Glutamatergic neuron (in vitro differentiated cells): ENCODE measurements around the gene FGF14. TPM values are rescaled to one million over a fixed set of nuclear protein-coding genes. Genes with fewer than 3 reads are reported as not detected.

Experiments
- DNase-seq: peaks from one replicate; pipeline ENCODE4 v3.0.0; 2022
- H3K27ac Mint-ChIP-seq: one replicate; pipeline ENCODE4 v1.8.0; 2020; ENCODE audit warnings: mild to moderate bottlenecking, mixed read lengths, inconsistent platforms; ENCODE audit not compliant: unreplicated experiment
- H3K27me3 Mint-ChIP-seq: one replicate; pipeline ENCODE4 v1.8.0; 2020; ENCODE audit warnings: mild to moderate bottlenecking, moderate library complexity, mixed read lengths, inconsistent platforms; ENCODE audit not compliant: unreplicated experiment
- H3K36me3 Mint-ChIP-seq: one replicate; pipeline ENCODE4 v1.8.0; 2020; ENCODE audit warnings: mild to moderate bottlenecking, mixed read lengths, inconsistent platforms; ENCODE audit not compliant: unreplicated experiment
- H3K4me1 Mint-ChIP-seq: one replicate; pipeline ENCODE4 v1.8.0; 2020; ENCODE audit warnings: mild to moderate bottlenecking, low read depth, mixed read lengths, inconsistent platforms; ENCODE audit not compliant: unreplicated experiment
- H3K4me3 Mint-ChIP-seq: one replicate; pipeline ENCODE4 v1.8.0; 2020; ENCODE audit warnings: mild to moderate bottlenecking, mixed read lengths, inconsistent platforms; ENCODE audit not compliant: unreplicated experiment
- H3K9me3 Mint-ChIP-seq: one replicate; pipeline ENCODE4 v1.8.0; 2020; ENCODE audit warnings: mild to moderate bottlenecking, moderate library complexity, mixed read lengths, inconsistent platforms; ENCODE audit not compliant: unreplicated experiment
- CTCF ChIP-seq: fragments of 200-600 bp; sonication (generic); IDR thresholded peaks from one replicate; pipeline ENCODE4 v1.5.0; 2021; ENCODE audit not compliant: partially characterized antibody, unreplicated experiment
- total RNA-seq: library from RNA; stranded (reverse); fragmentation: NEBNext Ultra II Directional; extraction: Animal tissue kit (Norgen Biotek cat#: 25700); gene quantifications from one replicate; pipeline ENCODE4 v1.2.1, GENCODE V29; 2021; ENCODE audit not compliant: unreplicated experiment

Gene FGF14
- total RNA-seq, 1 donor from 2014 or later, result 17.8 TPM

GRCh38 chr13:101989798-101990350, 412.0 kb downstream of the FGF14 start:
- no peak for DNase-seq
- peaks cover 1% of the 10 kb centered on the region for H3K9me3 Mint-ChIP-seq
- H3K36me3 Mint-ChIP-seq, result no peaks in the 10 kb centered on the region
- no peaks in the 10 kb centered on the region for H3K27me3 Mint-ChIP-seq
- no peak for TF ChIP-seq CTCF
- no peak overlapping the region for H3K4me3 Mint-ChIP-seq
- no peaks in the 10 kb centered on the region for H3K4me1 Mint-ChIP-seq
- no peak overlapping the region for H3K27ac Mint-ChIP-seq

DNA sequence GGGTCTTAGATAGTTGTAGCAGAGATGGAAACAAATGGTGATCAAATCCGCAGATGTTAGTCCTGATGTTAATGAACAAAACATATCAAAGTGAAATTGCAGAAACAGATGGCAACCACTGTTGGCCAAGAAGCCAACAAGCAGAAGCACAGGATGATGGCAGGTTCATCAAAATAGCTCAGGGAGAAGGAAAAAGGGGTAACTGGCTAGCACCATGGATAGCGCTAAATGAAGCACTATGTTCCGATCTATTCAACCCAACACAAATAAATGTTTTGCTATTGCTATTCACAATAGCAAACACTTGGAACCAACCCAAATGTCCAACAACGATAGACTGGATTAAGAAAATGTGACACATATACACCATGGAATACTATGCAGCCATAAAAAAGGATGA, 413.7 kb downstream of the FGF14 start:
- DNase-seq, result no peak
- TF ChIP-seq CTCF, result no peak
- Mint-ChIP-seq H3K4me1 (no peaks in the 10 kb centered on the region), H3K27me3 (no peaks in the 10 kb centered on the region), H3K36me3 (no peaks in the 10 kb centered on the region), H3K9me3 (no peaks in the 10 kb centered on the region), H3K27ac (no peak overlapping the region), H3K4me3 (no peak overlapping the region)

- no peak overlapping the region for H3K27ac Mint-ChIP-seq
- no peaks in the 10 kb centered on the region for H3K9me3 Mint-ChIP-seq
- no peak for TF ChIP-seq CTCF
- no peaks in the 10 kb centered on the region for H3K36me3 Mint-ChIP-seq
- H3K4me3 Mint-ChIP-seq, result no peak overlapping the region
- no peaks in the 10 kb centered on the region for H3K4me1 Mint-ChIP-seq
- no peak for DNase-seq
- no peaks in the 10 kb centered on the region for H3K27me3 Mint-ChIP-seq
Observed at GRCh38 chr13:101986316-101986715, 415.5 kb downstream of the FGF14 start.

DNA sequence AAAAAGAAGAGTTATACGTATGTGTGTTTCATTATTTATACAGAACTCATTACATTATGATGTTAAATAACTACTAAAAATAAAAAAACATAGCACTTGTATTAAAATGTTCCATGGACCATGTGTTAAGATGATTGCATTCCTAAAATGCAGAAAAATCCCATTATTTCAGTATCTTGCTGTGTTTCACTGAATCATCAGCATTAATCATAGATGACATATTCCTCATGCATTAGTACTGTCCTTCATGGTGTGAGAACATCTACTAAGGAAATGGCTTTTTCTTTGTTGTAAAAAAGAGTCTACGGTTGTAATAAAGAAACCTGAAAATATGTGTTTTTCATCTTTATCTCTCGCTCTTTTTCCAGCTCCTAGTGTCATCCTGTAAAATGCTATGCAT, 416.5 kb downstream of the FGF14 start:
- no peak for DNase-seq
- no peak for TF ChIP-seq CTCF
- no peaks in the 10 kb centered on the region for H3K4me1 Mint-ChIP-seq
- no peaks in the 10 kb centered on the region for H3K9me3 Mint-ChIP-seq
- H3K27ac Mint-ChIP-seq, result no peak overlapping the region
- H3K4me3 Mint-ChIP-seq, result no peak overlapping the region
- no peaks in the 10 kb centered on the region for H3K27me3 Mint-ChIP-seq
- H3K36me3 Mint-ChIP-seq, result no peaks in the 10 kb centered on the region

DNA sequence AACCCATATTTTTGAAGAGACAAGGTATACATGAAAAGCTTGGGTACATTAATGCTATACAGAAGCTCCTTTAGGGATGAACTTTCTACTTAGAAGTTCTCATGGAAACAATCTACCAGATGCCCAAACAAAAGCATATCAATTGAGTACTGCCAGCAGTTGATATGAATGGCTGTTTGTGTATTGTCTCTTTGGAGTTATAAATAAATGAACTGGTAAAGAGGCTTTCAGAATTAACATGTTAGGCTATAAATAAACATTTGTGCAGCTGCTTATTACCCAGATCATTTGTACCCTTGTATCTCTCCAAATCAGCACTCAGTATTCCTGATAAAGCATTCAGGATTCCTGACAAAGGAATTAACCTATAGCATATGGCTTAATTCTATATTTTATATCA, 418.9 kb downstream of the FGF14 start:
- Mint-ChIP-seq H3K27ac (no peak overlapping the region), H3K4me1 (no peaks in the 10 kb centered on the region), H3K27me3 (no peaks in the 10 kb centered on the region), H3K36me3 (no peaks in the 10 kb centered on the region), H3K4me3 (no peak overlapping the region), H3K9me3 (no peaks in the 10 kb centered on the region)
- no peak for TF ChIP-seq CTCF
- no peak for DNase-seq
